Right lobe of liver (tissue), 6 donors: ENCODE measurements around the gene RELN. TPM values are rescaled to one million over a fixed set of nuclear protein-coding genes. Genes with fewer than 3 reads are reported as not detected.

Experiments used
- ATAC-seq, 4 donors: fragments of 200-7000 bp; cut with Tn5 transposase; one replicate each; pipeline ENCODE4 v1.9.1; 2020; ENCODE audit warnings: mild to moderate bottlenecking in 4 of 4, moderate library complexity in 4 of 4
- DNase-seq, 3 donors: peaks; one replicate each; pipeline ENCODE4 v3.0.0-alpha.2; 2020
- H3K27ac ChIP-seq, 3 donors: fragments of 200-600 bp; one replicate each; pipeline ENCODE4 v1.8.0; 2022
- H3K27me3 ChIP-seq, 2 donors: fragments of 200-600 bp; one replicate each; pipeline ENCODE4 v1.8.0; 2022
- H3K36me3 ChIP-seq, 4 donors: fragments of 200-600 bp; sonication (generic) in 1 of 4; one replicate each; pipeline versions ENCODE4 v1.5.1 to v1.8.0; 2017 to 2022; ENCODE audit warnings: control low read depth in 1 of 4
- H3K4me1 ChIP-seq, 4 donors: fragments of 200-600 bp; sonication (generic) in 1 of 4; one replicate each; pipeline versions ENCODE4 v1.5.1 to v1.8.0; 2017 to 2022; ENCODE audit warnings: control low read depth in 1 of 4
- H3K4me3 ChIP-seq, 3 donors: fragments of 200-600 bp; one replicate each; pipeline ENCODE4 v1.8.0; 2022
- H3K9me3 ChIP-seq, 4 donors: fragments of 200-600 bp; sonication (generic) in 1 of 4; one replicate each; pipeline versions ENCODE4 v1.5.1 to v1.8.0; 2017 to 2022; ENCODE audit warnings: control low read depth in 1 of 4
- POLR2A ChIP-seq: fragments of 450-650 bp; IDR thresholded peaks from one replicate; pipeline ENCODE4 v1.6.1; 2017; ENCODE audit warnings: antibody characterized with exemption, mild to moderate bottlenecking
- WGBS: methylation state at CpG from one replicate; pipeline ENCODE4 v1.1.6; 2018; ENCODE audit warnings: low coverage, low lambda C conversion rate; ENCODE audit not compliant: insufficient coverage; ENCODE audit errors: missing lambda C conversion rate; 5-methylcytosine and 5-hydroxymethylcytosine counted together
- intact Hi-C, 2 donors: fragments of 100-400 bp; cut with DNase I; formaldehyde crosslinking; loops; one replicate each; pipeline versions ENCODE4 v1.11.2 to v1.14.1; 2022
- total RNA-seq, 6 experiments: library from RNA; depleted of rRNA in 2 of 6; stranded (reverse); fragments of >200 nt in 2 of 6; fragmentation: NEBNext Ultra II Directional in 3 of 6; extraction: Animal tissue kit (Norgen Biotek cat#: 25700) in 3 of 6; gene quantifications; one replicate each; pipeline versions ENCODE4 v1.1.0 to v1.2.4, GENCODE V29; 2016 to 2023
- TF ChIP-seq, protein P1 (sequence below), 4 donors: fragments of 200-600 bp in 3 of 4; fragments of 450-650 bp in 1 of 4; IDR thresholded peaks; one replicate each; pipeline versions ENCODE4 v1.5.1 to v1.8.0; 2016 to 2022; ENCODE audit warnings: antibody characterized with exemption in 4 of 4, mild to moderate bottlenecking in 2 of 4
- donor health status: DM: no; HTN: yes; CAD: no.
- donor health status: DM: no; HTN: no; CAD: no.
- donor health status: DM: no; HTN: no; CAD: no.
- donor health status: DM: no; HTN: yes; CAD: no.
- donor health status: DM: no; HTN: yes; CAD: no.

RELN gene
- total RNA-seq, 6 experiments from 2014 or later, result 11.9 to 35.7 (median 18.9) TPM

DNA sequence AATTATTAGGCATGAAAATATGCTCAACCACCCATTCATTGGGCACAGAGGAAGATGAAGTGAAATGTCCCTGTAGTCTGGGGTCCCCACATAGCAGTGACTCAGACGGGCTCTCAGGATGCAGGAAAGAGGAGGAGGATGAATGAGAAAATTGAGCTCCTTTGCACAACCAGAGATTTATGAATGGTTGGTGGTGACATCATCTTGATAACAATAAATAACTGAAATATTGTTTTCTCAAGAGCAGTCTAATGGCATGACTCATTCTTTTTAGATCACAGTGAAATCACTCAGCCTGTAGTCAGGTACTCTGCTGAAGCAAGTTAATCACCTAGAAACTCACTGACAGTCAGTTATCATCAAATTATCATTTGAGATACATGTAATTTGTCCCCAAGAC lies 254.1 kb downstream of the RELN start:
- ATAC-seq (peak in 1 of 4 donors; percentile 38), DNase-seq (no peak)
- intact Hi-C loops, result no loop called here
- no peaks in the 10 kb centered on the region for H3K9me3 ChIP-seq
- 44% methylated on average over 1 of the region's 1 CpG for WGBS
- no peak overlapping the region for H3K27ac ChIP-seq
- H3K36me3 ChIP-seq, result no peaks in the 10 kb centered on the region
- TF ChIP-seq, protein P1, sequence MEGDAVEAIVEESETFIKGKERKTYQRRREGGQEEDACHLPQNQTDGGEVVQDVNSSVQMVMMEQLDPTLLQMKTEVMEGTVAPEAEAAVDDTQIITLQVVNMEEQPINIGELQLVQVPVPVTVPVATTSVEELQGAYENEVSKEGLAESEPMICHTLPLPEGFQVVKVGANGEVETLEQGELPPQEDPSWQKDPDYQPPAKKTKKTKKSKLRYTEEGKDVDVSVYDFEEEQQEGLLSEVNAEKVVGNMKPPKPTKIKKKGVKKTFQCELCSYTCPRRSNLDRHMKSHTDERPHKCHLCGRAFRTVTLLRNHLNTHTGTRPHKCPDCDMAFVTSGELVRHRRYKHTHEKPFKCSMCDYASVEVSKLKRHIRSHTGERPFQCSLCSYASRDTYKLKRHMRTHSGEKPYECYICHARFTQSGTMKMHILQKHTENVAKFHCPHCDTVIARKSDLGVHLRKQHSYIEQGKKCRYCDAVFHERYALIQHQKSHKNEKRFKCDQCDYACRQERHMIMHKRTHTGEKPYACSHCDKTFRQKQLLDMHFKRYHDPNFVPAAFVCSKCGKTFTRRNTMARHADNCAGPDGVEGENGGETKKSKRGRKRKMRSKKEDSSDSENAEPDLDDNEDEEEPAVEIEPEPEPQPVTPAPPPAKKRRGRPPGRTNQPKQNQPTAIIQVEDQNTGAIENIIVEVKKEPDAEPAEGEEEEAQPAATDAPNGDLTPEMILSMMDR (IDR thresholded peaks at IDR 0.05), result no peak
- no peak for TF ChIP-seq POLR2A
- no peaks in the 10 kb centered on the region for H3K4me1 ChIP-seq
- no peak overlapping the region for H3K4me3 ChIP-seq
- H3K27me3 ChIP-seq, result no peaks in the 10 kb centered on the region

DNA sequence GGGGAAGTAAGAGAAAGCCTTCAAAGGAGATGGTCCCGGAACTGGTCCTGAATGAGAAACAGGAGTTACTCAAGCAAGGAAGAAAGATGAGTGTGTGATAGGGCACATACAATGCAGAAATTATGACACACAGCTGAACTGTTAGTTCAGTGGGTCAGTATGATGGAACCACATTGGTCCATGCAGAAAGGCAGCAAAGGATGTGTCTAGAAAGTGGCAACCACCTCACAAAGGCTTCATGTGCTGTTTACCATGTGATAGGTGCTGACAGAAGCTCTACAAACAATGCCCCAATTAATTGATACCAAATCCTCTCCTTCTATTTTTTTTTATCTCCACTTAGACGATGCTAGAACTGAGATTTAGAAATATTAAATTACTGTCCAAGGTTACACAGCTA lies 258.3 kb downstream of the RELN start:
- TF ChIP-seq POLR2A, result no peak
- TF ChIP-seq, protein P1 (IDR thresholded peaks at IDR 0.05), result no peak

DNA sequence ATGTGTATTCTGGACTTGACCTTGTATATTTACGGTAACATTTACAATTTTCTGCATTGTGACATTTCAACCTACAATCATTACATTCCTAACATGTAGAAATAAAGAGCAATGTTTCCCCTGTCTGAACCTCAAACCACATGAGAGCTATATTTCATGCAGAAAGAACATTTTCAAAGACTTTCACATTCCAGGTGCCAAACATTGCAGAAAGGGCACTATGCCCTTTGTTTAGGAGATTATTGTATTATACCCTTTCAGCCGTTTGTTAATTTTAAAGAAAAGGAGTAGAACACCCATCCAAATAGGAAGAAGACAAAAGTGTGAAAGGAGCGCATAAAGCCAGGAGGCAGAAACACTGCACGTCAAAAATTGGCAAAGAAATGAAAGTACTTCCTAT lies 260.4 kb downstream of the RELN start:
- Histone ChIP-seq H3K27ac (no peak overlapping the region), H3K36me3 (no peaks in the 10 kb centered on the region), H3K9me3 (no peaks in the 10 kb centered on the region), H3K27me3 (no peaks in the 10 kb centered on the region), H3K4me3 (no peak overlapping the region), H3K4me1 (no peaks in the 10 kb centered on the region)
- no peak for DNase-seq
- ATAC-seq, result no peak
- TF ChIP-seq, protein P1 (IDR thresholded peaks at IDR 0.05), result no peak
- no peak for TF ChIP-seq POLR2A
- 66% methylated on average over 4 of the region's 4 CpGs for WGBS
- intact Hi-C loops, result no loop called here

More for the DNA sequence above, 258.3 kb downstream of the RELN start:
- Histone ChIP-seq H3K27me3 (no peaks in the 10 kb centered on the region), H3K9me3 (no peaks in the 10 kb centered on the region), H3K36me3 (no peaks in the 10 kb centered on the region), H3K27ac (no peak overlapping the region), H3K4me1 (no peaks in the 10 kb centered on the region), H3K4me3 (no peak overlapping the region)
- intact Hi-C loops, result no loop called here
- ATAC-seq (no peak), DNase-seq (no peak)
- 80% methylated on average over 2 of the region's 2 CpGs for WGBS

DNA sequence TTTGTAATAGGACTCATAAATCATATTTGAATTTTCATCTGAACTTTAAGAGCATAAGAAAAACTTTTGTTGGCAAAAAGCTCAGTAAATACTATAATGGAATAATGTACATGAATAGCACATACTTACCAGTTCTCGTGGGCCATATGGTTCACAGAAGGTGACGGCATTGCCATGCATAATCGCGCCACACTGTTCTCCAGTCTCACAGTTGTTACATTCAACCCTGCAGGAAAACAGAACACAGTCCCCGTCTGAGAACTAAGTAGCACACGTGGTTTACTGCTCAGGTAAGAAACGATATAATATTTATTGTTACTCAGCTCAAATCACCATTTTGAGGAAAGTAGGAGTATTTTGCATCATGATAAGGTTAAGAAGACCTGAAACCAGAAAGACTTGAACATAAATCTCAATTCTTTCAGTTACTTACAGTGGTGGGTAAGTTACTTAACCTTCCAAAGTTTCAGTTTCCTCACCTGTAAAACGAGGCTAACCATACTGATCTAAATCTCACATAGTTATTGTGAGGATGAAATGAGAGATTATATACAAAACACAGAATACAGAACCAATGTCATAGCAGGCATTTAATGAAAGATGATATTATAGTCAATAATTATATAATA lies 261.4 kb downstream of the RELN start:
- TF ChIP-seq, protein P1 (IDR thresholded peaks at IDR 0.05), result no peak
- TF ChIP-seq POLR2A, result no peak
- Histone ChIP-seq H3K4me3 (no peak overlapping the region), H3K4me1 (no peaks in the 10 kb centered on the region), H3K36me3 (no peaks in the 10 kb centered on the region), H3K9me3 (no peaks in the 10 kb centered on the region), H3K27me3 (no peaks in the 10 kb centered on the region), H3K27ac (no peak overlapping the region)
- DNase-seq (no peak), ATAC-seq (no peak)
- intact Hi-C loops, result no loop called here
- 88% methylated on average over 8 of the region's 8 CpGs for WGBS

DNA sequence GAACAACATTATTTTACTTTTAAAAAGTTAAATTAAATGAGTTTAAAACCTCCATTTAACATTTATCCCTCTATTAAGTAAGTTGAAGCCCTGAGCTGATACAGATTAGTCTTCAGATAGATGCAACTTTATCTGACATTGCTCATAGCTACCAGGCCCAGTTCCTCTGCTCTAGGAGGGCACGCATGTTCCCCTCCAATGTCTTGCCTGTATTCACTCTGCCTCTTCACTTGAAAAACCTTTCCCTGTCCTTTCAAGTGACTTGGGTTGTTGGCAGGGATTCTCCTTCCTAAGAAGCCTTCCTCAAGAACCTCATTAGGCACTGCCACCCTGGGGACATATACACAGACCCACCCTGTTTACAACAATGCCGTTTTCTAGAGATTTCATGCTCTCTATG lies 270.4 kb downstream of the RELN start:
- intact Hi-C loops, result no loop called here
- Histone ChIP-seq H3K27me3 (no peaks in the 10 kb centered on the region), H3K9me3 (no peaks in the 10 kb centered on the region), H3K27ac (no peak overlapping the region), H3K4me3 (no peak overlapping the region), H3K36me3 (no peaks in the 10 kb centered on the region), H3K4me1 (no peaks in the 10 kb centered on the region)
- DNase-seq, result no peak
- ATAC-seq, result no peak
- WGBS, result 85% methylated on average over 1 of the region's 2 CpGs
- TF ChIP-seq, protein P1 (IDR thresholded peaks at IDR 0.05), result no peak
- TF ChIP-seq POLR2A, result no peak
